DMS79 treated with DMSO at 0.1 percent for 48 hours (cell line): ENCODE results near the gene TSC1.

ENCODE experiments used
- DNase-seq: peaks from one replicate; lab custom pipeline; 2025; lab: John Stamatoyannopoulos, UW

TSC1 gene

DNA sequence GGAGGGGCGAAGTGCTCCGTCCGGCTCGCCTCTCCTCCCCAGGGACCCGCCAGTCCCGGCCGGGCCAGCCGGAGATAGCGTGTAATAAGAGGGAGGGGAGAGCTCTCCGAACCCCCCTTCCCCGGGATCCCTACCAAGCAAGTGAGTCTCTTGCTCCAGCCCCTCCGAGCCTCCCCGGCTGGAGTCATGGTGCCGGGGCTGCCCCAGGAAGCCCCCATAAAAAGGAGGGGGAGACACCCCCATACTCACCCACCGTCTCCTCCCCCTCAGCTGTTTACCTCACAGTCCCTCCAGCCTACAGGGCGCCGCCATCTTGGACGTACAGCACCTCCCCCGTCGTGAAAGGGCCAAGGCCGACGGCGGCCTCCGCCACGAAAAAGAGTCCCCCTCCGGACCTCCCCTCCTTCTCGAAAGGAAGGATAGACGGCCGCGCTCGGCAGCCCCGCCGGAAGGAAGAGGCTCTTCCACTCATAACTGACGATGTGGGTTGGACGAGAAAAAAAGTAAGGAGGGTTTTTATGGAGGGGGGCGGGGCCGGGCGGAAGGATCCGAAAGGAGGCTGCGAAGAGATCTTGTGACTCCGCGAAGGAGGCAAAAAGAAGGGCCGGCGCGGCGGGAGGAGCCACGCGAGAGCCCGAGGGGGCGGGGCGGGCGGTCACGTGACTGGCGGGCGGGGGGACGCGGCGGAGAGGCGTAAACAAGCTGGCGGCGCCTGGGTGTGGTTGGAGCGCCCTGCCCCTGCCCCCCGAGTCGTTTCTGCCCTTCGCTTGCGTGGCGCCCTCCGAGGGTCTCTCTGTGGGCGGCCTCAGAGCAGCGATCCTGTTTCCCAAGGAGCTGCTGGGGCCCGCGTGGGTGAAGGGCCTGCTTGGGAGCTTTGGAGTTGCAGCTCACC is at the start of gene TSC1:
Gene TSC1 (minus strand): TSS at position 323 of the 892 bp plus-strand sequence. CDS start 15,744 bp downstream, outside the sequence.
- DNase-seq: peak; percentile 87

DNA sequence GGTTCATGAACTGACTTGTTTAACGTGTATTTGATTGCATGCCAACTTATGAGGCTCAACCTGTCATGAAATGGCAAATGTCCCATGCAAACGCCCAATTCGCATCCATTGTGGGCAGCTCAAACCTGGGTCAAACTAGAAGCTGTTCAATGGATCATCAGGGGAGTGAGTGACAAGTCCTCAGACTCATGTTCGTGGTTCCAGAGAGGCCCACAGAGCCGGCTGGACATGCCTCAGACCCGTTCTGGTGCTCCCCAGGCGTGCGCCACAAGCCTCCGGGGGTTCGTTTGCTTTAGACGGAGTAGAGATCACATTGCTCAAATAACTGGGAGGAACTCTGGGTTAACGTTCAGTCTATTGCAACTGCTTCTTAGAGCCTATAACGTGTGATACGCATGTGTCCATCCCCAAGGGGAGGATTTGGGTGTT is 49.1 kb upstream of the TSC1 start:
- DNase-seq: no peak

DNA sequence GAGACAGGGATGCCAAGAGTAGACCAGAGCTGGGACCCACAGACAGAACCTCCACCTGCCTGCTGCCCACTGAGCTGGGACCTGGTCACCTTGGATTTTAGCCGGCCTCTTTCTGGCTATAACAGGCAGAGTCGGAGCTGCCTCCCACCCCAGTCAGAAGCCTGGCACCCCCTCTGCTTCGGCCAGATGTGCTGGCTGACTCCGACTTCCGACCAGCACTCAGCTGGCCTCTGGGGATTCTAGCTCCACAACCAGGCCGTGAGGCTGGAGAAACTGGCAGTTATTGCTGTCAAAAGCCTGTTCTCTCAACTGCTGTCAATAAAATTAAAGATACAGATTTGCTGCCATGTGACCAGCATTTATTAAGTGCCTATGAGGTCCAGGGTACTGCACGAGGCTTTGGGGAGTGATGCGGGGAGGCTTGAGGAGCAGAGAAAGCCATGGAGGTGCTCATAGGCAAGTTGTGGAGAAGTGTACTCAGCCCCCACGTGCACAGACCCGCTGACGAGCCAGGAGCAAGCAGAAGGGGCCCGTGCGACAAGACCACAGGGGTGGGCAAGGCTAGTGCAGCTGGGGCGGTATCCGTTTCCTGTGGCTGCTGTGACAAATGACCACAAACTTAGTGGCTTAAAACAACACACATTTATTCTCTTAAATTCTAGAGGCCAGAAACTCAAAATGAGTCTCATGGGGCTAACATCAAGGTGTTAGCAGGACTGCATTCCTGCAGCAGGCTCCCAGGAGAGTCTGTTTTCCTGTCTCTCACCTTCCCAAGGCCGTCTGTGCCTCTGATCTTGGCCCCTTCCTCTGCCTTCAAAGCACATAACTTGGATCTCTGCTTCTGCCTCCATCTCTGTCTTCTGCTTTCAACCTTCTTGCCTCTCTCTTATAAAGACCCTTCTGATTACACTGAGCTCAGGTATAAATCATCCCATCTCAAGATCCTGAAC is 47.2 kb upstream of the TSC1 start:
- no peak for DNase-seq

DNA sequence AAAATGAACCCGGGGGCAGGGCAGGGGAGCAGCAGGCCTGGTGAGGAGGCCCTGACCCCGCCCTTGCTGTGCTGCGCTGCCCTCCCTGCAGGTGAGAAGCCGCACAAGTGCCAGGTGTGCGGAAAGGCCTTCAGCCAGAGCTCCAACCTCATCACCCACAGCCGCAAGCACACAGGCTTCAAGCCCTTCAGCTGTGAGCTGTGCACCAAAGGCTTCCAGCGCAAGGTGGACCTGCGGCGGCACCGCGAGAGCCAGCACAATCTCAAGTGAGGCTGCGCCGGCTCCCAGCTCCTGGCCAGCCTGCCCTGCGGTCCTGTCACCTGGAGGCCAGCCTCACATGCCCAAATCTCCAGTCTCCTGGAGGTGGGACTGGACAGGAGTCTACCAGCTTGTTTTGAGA is 46.4 kb upstream of the TSC1 start:
- DNase-seq: no peak

DNA sequence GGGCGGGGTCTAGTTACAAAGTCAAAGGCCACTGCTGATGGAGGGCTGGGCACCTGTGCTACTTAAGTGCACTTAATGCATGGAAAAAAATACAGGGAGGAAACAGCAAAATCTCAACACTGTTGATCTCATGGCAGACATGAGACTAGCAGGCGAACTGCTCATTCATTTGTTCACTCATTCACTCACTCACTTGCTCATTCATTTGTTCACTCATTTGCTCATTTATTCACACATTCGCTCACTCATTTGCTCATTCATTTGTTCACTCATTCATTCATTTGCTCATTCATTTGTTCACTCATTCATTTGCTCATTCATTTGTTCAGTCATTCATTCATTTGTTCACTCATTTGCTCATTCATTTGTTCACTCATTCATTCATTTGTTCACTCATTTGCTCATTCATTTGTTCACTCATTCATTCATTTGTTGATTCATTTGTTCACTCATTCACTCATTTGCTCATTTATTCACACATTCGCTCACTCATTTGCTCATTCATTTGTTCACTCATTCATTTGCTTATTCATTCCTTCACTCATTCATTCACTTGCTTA is 45.7 kb upstream of the TSC1 start:
- peak; percentile 20 for DNase-seq

DNA sequence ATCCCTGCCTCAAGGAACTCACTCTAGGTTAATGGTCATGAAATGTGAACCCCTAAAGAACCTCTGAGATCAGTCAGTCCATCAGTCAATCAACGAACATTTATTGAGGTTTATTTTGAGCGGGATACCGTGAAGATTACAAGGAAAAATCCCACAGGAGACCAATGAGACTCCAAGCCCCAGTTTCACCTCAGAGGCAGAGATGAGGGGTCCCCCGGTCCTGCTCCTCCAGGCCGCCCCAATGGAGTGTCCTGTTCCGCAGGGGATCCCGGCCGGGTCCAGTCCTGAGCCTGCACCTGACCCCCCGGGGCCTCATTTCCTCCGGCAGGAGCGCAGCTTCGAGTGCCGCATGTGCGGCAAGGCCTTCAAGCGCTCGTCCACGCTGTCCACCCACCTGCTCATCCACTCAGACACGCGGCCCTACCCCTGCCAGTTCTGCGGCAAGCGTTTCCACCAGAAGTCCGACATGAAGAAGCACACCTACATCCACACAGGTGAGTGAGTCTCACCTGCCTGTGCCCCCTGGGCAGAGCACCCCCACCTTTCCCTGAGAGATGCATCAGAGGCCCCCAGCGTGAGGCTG is 45.1 kb upstream of the TSC1 start:
- DNase-seq: no peak

DNA sequence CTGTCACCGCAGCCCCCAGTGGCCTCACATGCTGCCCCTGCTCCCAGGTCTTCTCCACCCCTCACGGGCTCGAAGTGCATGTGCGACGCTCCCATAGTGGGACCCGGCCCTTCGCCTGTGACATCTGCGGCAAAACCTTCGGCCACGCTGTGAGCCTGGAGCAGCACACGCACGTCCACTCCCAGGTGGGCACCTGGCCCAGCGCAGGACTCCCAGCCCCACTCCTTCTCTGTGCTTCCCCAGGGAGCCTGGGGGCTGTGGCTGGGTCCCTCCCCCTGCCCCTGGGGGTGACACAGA is 44.5 kb upstream of the TSC1 start:
- no peak for DNase-seq

DNA sequence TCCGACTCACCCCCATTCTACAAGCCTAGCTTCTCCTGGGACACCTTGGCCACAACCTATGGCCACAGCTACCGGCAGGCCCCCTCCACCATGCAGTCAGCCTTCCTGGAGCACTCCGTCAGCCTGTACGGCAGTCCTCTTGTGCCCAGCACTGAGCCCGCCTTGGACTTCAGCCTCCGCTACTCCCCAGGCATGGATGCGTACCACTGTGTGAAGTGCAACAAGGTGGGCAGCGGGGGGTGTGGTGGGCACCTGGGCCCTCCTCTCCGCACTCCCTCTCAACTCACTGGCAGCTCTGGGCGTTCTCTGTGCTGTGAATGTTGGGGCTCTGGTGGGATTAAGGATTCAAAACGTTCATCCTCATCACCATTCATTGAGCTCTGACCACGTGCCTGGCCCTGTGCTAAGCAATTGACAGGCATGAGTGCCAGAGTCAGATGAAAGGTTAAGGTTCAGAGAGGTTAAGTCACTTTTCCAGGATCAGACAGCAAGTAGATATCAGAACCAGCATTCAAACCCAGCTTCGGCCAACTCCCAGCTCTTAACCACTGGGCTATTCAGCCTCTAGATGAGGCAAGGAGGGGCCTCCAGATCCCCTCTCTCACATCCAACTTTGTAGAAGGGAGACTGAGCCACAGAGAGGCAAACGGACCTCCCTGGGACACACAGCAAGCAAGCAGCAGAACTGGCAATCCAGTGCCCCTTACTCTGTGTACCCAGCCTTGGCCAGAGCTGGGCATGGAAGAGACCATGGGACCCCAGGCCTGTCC is 44.0 kb upstream of the TSC1 start:
- no peak for DNase-seq

DNA sequence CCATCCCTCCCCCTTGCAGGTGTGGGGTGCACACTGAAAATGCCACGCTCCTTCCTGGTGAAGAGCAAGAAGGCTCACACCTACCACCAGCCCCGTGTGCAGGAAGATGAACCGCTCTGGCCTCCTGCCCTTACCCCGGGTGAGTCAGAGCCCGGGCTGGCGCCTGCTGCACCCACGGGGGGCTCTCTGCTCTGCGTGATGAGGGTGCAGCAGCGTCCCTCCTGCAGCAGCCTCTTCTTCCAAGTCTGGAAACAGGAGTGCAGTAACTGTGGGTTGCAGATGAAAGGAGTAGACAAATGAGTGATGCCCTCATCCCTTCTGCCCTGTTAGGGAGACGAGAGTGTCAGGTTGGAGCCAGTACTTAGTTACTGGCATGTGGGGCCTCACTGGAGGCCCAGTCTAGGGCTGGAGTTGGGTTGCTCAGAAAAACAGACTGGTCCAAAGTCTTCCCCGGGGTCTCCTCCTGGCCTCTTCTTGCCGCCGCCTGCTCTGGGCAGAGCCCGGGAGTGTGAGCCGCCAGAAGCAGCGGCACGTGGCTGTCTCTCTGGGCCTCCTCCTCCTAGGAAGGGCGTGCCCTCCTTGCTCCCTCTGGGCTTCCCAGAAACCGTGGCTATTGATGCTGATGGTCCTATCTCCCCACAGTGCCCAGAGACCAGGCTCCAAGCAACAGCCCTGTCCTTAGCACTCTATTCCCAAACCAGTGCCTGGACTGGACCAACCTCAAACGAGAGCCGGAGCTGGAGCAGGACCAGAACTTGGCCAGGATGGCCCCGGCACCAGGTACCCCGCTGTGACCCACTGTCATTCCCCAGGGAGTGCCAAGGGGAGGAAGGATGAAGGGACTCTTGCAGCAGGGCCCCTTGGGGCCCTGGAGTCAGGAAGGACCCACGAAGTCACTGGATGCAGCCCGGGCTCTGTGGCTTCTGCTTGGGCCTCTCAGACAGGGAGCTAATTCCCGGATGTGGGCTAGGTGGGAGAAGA is 42.5 kb upstream of the TSC1 start:
- DNase-seq: no peak

DNA sequence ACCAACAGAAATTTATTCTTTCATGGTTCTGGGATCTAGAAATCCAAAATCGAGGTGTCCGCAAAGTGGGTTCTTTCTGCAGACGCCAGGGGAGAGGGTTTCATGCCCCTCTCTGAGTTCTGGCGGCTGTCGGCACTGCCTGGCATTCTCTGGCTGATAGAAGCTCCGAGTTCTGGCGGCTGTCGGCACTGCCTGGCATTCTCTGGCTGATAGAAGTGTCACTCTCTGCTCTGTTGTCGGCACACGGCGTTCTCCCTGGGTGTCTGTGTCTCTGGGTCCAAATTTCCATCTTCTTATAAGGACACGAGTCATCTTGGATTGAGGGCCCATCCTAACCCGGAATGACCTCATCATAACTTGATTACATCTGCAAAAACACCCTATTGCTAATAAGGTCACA is 41.7 kb upstream of the TSC1 start:
- DNase-seq: no peak

DNA sequence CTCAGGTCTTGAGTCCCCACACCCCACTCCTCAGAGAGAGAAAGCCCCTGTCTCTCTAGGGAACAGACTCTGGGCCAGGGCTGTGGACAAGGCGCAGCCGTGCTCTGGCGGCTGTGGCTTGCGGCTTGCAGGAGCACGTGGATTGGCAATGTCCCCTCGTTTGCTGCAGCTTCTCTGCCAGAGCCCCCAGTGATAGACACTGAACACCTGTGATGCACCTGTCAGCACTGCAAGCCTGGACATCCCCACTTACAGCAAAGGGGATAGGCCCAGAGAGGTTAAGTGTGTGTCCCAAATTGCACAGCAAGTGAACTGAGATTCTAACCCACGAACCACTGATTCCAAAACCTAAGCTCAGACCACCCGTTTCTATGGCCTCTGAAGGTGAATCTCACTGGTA is 41.1 kb upstream of the TSC1 start:
- DNase-seq: no peak

DNA sequence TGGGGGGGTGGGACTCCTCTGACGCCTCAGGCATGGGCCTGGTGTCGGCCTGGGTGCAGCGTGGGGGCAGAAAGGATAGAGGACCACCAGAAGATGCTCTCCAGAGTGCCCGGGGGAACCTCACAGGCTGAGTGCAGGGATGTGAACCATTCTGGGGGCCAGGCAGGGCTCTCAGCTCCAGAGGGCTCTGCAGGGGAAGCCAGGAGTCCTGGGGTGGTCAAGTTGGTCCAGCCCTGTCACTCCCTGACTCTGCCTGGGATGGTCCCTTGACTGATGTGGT is 40.6 kb upstream of the TSC1 start:
- DNase-seq: no peak

DNA sequence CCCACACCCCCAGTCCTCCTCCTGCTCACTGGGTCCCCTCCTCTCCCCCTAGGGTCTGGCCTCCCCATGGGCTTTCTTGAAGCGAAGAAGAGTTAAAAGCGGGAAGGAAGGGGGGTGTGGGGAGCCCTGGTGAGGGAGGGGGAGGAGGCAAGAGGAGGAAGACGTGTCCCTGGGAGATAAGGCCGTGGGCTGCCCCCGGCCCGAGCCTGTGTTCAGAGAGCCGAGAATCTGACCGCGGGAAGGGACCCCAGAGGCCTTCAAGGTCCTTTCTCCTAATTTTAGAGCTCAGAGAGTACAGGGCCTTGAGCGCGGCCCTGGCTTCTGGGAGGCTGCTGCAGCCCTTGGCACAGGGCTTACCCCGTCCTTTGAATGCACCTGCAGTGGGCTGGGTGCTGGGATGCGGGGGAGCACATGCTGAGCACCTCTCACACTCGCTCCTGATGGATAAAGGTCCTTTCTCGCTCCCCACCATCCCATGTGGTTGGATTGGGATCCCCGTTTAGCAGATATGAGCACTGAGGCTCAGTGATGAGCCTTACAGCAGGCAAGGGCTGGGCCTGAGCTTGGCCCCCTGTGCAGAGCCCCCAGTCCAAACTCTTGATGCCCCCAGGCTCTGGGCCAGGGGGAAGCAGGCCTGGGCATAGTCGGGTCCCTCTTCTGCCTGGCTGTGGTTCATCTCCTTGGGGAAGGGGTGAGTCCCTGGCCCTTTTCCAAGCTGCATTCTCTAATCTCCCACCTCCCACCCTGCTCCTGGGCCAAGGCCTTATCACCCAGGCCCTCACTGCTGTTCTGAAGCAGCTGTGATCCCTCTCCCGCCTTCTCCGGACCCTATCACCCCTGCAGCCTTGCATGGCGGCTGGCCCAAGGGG is 40.0 kb upstream of the TSC1 start:
- DNase-seq: no peak

DNA sequence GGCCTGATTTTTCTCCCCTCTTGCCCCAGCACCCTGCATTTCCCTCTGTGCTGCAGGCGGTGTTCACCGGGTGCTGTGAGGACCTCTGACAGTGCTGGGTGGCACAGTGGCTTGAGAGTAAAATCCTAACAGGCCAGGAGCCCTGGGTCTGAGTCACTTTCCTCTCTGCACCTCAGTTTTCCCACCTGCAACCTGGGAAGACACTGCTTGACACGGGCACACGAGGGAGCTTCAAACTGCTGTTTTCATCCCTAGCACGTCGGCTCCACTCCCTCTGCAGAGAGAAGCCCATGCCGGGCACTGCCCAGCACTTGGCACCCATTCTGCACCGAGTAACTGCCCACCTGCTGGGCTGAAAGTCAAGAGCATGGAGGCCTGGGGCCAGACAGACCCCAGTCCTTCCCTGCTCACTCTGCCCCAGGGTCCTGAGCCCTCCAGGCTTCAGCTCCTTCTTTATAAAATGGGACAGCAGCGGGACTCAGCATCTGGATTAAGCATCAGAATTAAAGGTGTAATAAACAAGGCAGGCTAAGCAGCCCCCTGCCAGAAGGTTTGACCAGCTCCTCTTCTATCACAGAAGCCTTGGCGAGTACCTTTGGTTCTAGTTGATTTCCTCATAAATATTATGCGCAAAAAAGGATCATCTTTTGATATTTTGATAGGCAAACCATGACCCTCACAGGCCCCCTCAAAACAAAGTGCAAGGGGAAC is 39.2 kb upstream of the TSC1 start:
- no peak for DNase-seq

DNA sequence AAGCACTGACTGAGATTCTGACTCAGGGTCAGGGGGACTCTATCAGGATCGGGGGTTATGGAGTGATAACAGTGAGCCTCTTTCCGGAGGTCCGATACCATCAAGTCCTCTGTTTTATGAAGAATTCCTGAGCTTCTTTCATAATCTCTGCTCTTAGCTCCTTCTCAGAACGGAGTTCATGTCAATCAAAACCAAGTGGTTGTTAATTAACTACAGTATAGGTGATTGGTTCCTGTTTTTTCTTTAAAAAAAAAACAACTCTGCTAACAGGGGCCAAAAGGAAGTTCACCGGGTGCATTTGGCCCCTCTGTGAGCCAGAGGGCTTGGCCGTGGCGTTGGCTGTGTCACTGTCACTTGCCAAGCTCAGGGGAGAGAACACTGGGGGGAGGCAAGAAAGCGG is 38.0 kb upstream of the TSC1 start:
- no peak for DNase-seq

DNA sequence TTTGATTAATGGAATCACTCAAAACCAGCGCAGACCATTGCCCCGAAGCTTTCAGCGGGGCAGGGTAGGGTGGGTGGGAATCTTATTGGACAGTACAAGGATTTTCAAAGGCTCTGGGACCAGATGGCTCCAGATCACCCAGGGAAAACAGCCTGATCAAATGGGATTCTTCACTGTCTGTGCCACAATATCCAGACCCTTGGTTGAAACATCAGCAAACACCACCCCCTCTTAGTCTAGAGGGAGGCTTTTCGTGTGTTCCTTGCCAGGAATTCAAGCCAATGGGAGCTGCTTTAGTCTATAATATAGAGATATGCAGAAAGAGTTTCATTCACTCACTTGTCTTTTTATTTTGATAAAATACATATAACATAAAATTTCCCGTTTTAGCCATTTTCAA is 35.7 kb upstream of the TSC1 start:
- no peak for DNase-seq

DNA sequence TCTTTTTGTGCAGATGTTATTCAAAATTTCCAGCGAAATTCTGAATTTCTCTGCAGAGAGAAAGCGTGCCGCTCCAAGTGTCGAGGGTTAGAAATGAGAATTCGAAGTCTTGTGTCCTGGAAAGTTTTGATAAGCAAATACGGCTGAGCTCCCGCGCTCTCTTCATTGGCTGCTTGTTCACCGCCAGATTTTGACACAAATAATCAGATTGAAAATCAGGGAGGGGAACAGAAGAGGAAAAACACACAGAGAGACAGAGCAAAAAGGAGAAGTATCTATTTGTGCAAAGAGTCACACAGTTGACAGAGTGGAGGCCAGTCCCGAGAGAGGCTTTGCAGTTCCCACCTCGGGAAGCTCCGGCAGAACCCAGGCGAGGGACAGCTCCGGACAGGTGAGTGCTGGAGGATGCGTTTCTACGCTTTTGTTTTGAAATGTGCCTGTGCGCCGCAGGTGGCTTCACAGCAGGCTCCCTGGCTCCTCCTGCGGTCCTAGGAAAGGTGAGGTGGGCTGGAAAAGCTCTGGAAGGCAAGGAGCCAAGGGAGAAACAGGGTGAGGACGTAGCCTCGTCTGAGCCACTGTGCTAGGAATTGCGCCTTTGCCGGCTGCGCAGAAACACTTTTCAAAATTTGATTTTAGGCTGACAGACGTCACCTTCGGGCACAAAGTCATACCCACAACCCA is 34.2 kb upstream of the TSC1 start, which contains the start of gene GFI1B:
Gene GFI1B (plus strand): TSS at position 244 of the 681 bp plus-strand sequence. CDS start 7,985 bp downstream, outside the sequence.
- DNase-seq: no peak

DNA sequence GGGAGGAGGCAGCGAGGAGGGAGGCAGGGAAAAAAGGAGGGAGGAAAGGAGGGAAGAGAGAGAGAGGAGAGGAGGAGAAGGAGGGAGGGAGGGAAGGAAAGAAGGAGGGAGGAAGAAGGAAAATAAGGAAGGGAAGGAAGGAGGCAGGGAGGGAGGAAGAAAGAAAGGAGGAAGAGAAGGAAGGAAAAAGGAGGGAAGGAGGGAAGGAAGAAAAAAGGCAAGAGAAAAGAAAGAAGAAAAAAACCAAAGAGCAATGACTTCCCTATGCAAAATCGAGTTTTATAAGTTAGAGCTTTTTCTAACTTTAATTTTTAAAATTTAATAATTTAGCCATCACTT is 33.7 kb upstream of the TSC1 start:
- DNase-seq: no peak
